HepG2 (cell line): ENCODE results near the gene FOXA1. TPM values are rescaled to one million over a fixed set of nuclear protein-coding genes. Genes with fewer than 3 reads are reported as not detected.

Experiments used
- ATF7-NPFF ChIP-seq: sonication (generic); formaldehyde crosslinking; IDR thresholded peaks from 2 replicates; pipeline ENCODE4 v1.8.1; 2023; ENCODE audit warnings: mild to moderate bottlenecking, low read depth, missing genetic modification reagents, moderate library complexity
- CSRNP1 ChIP-seq: sonication (generic); formaldehyde crosslinking; IDR thresholded peaks from 2 replicates; pipeline ENCODE4 v1.8.1; 2023; ENCODE audit warnings: mild to moderate bottlenecking, missing genetic modification reagents
- FOXA1 ChIP-seq, 2 experiments: fragments of 450-650 bp in 1 of 2; sonication (generic) in 1 of 2; formaldehyde crosslinking in 1 of 2; IDR thresholded peaks; 2 replicates each; pipeline versions ENCODE4 v1.4.0 to v1.6.1; 2016 to 2020; ENCODE audit warnings: missing genetic modification reagents in 1 of 2
- LBX2 ChIP-seq: sonication (generic); formaldehyde crosslinking; IDR thresholded peaks from 2 replicates; pipeline ENCODE4 v1.5.0; 2020; ENCODE audit warnings: missing genetic modification reagents, mild to moderate bottlenecking, borderline replicate concordance
- MZF1 ChIP-seq: sonication (generic); formaldehyde crosslinking; IDR thresholded peaks from 2 replicates; pipeline ENCODE4 v1.8.1; 2023; ENCODE audit warnings: mild to moderate bottlenecking, missing genetic modification reagents, borderline replicate concordance
- SIX4 ChIP-seq: sonication (generic); formaldehyde crosslinking; IDR thresholded peaks from 2 replicates; pipeline ENCODE4 v1.4.0; 2020; ENCODE audit warnings: missing genetic modification reagents
- SRSF1 ChIP-seq: fragments of 200-400 bp; formaldehyde crosslinking; optimal IDR thresholded peaks from 2 replicates; pipeline ENCODE3; 2017; ENCODE audit warnings: mild to moderate bottlenecking, low read depth, low read length, moderate library complexity
- TBL1XR1 ChIP-seq: fragments of 150-350 bp; IDR thresholded peaks from 2 replicates; pipeline ENCODE4 v1.6.1; 2014; ENCODE audit warnings: borderline replicate concordance, low read length; ENCODE audit not compliant: partially characterized antibody
- TBP ChIP-seq: sonication (generic); formaldehyde crosslinking; IDR thresholded peaks from 2 replicates; pipeline ENCODE4 v1.5.0; 2020; ENCODE audit warnings: missing genetic modification reagents
- TEAD2 ChIP-seq: sonication (generic); formaldehyde crosslinking; IDR thresholded peaks from 2 replicates; pipeline ENCODE4 v1.9.0; 2021; ENCODE audit warnings: missing genetic modification reagents
- THYN1 ChIP-seq: sonication (generic); formaldehyde crosslinking; IDR thresholded peaks from 2 replicates; pipeline ENCODE4 v1.8.1; 2023; ENCODE audit warnings: low read depth, mild to moderate bottlenecking, moderate library complexity, missing genetic modification reagents, borderline replicate concordance
- ZBTB14 ChIP-seq: sonication (generic); formaldehyde crosslinking; IDR thresholded peaks from 2 replicates; pipeline ENCODE4 v1.4.0; 2020; ENCODE audit warnings: missing genetic modification reagents
- ZBTB8A ChIP-seq: sonication (generic); formaldehyde crosslinking; IDR thresholded peaks from 2 replicates; pipeline ENCODE4 v1.4.0; 2020; ENCODE audit warnings: mild to moderate bottlenecking, low read depth, missing genetic modification reagents, borderline replicate concordance
- ZMAT5 ChIP-seq: sonication (generic); formaldehyde crosslinking; IDR thresholded peaks from 2 replicates; pipeline ENCODE4 v1.5.0; 2020; ENCODE audit warnings: mild to moderate bottlenecking, low read depth, missing genetic modification reagents, borderline replicate concordance
- ZMYM2 ChIP-seq: sonication (generic); formaldehyde crosslinking; IDR thresholded peaks from 2 replicates; pipeline ENCODE4 v1.8.0; 2022; ENCODE audit warnings: mild to moderate bottlenecking, missing genetic modification reagents
- ZNF557 ChIP-seq: sonication (generic); formaldehyde crosslinking; IDR thresholded peaks from 2 replicates; pipeline ENCODE4 v1.4.0; 2020; ENCODE audit warnings: missing genetic modification reagents
- ZNF577 ChIP-seq: sonication (generic); formaldehyde crosslinking; IDR thresholded peaks from 2 replicates; pipeline ENCODE4 v1.4.0; 2020; ENCODE audit warnings: mild to moderate bottlenecking, low read depth, missing genetic modification reagents, borderline replicate concordance
- ZNF670 ChIP-seq: sonication (generic); formaldehyde crosslinking; IDR thresholded peaks from 2 replicates; pipeline ENCODE4 v1.8.0; 2022; ENCODE audit warnings: mild to moderate bottlenecking, missing genetic modification reagents, borderline replicate concordance
- ZNF737 ChIP-seq: sonication (generic); formaldehyde crosslinking; IDR thresholded peaks from 2 replicates; pipeline ENCODE4 v1.5.0; 2020; ENCODE audit warnings: missing genetic modification reagents, mild to moderate bottlenecking, borderline replicate concordance
- ZNF800 ChIP-seq: sonication (generic); formaldehyde crosslinking; IDR thresholded peaks from 2 replicates; pipeline ENCODE4 v1.4.0; 2020; ENCODE audit warnings: missing genetic modification reagents
- ZNF879 ChIP-seq: sonication (generic); formaldehyde crosslinking; IDR thresholded peaks from 2 replicates; pipeline ENCODE4 v1.8.1; 2023; ENCODE audit warnings: missing genetic modification reagents
- ZZZ3 ChIP-seq: sonication (generic); formaldehyde crosslinking; IDR thresholded peaks from 2 replicates; pipeline ENCODE4 v1.4.0; 2020; ENCODE audit warnings: missing genetic modification reagents, mild to moderate bottlenecking, borderline replicate concordance
- polyA plus RNA-seq, 8 experiments: library from polyadenylated mRNA; depleted of rRNA in 3 of 8; stranded (reverse) in 7 of 8; unstranded in 1 of 8; fragments of >200 nt; fragmentation: Illumina TruSeq in 4 of 8; extraction: Trizol in 4 of 8; gene quantifications; 2 replicates each; pipeline versions ENCODE4 v1.2.1 to v1.2.3, GENCODE V29; 2011 to 2016; ENCODE audit warnings: low read depth in 4 of 8, missing spikeins in 1 of 8, mixed read lengths in 1 of 8; ENCODE audit not compliant: insufficient read depth in 1 of 8
- total RNA-seq, 5 experiments: library from RNA; depleted of rRNA; stranded (reverse); fragments of >200 nt; fragmentation: Illumina TruSeq; extraction: Trizol; gene quantifications; 2 replicates each; pipeline ENCODE4 v1.2.3, GENCODE V29; 2016; ENCODE audit warnings: low read depth in 1 of 5

The FOXA1 gene
- total and polyA plus RNA-seq, 2 of the 13 experiments (the other 11 are each of a cell fraction or from before 2014, with no cell fraction given), result 43.4 to 58.6 TPM

GRCh38 chr14:37602605-37603453 lies 7.8 kb upstream of the FOXA1 start (continued):
- no peak; the same call in 1 of the 2 replicates for TF ChIP-seq LBX2 (CRISPR knock-in tag)
- TF ChIP-seq CSRNP1, result 0 out of 2 replicates have a peak, but pooled peaks have one; percentile 56
- 0 out of 2 replicates have a peak, but pooled peaks have one; percentile 68 for TF ChIP-seq TEAD2 (CRISPR knock-in tag)
- no peak for TF ChIP-seq ZNF577 (CRISPR knock-in tag)
- no peak for TF ChIP-seq SRSF1
- TF ChIP-seq MZF1 (CRISPR knock-in tag), result 0 out of 2 replicates have a peak, but pooled peaks have one; percentile 83
- peak; percentile 43; the same call in 1 of the 2 replicates for TF ChIP-seq TBP
- TF ChIP-seq FOXA1 (IDR thresholded peaks at IDR 0.05), result no peak
- TF ChIP-seq FOXA1 (CRISPR knock-in tag; IDR thresholded peaks at IDR 0.05), result peak; percentile 87
- TF ChIP-seq SIX4, result no peak
- TF ChIP-seq THYN1, result no peak
- TF ChIP-seq ZBTB14 (CRISPR knock-in tag), result peak; percentile 39; the same call in 1 of the 2 replicates
- 0 out of 2 replicates have a peak, but pooled peaks have one; percentile 49 for TF ChIP-seq ZNF557
- no peak for TF ChIP-seq ZNF879
- peak; percentile 20; the same call in 1 of the 2 replicates for TF ChIP-seq ATF7-NPFF (CRISPR knock-in tag)
- TF ChIP-seq ZMYM2, result peak; percentile 52; the same call in 1 of the 2 replicates
- TF ChIP-seq ZNF800 (CRISPR knock-in tag), result peak; percentile 32; the same call in 1 of the 2 replicates
- 0 out of 2 replicates have a peak, but pooled peaks have one; percentile 37 for TF ChIP-seq ZZZ3
- TF ChIP-seq TBL1XR1, result peak; percentile 83
- no peak for TF ChIP-seq ZNF670 (CRISPR knock-in tag)
- no peak; the same call in 1 of the 2 replicates for TF ChIP-seq ZNF737 (CRISPR knock-in tag)
- no peak for TF ChIP-seq ZBTB8A (CRISPR knock-in tag)
- TF ChIP-seq ZMAT5 (CRISPR knock-in tag), result no peak
